ENCODE results near the gene VPS35. TPM values are rescaled to one million over a fixed set of nuclear protein-coding genes. Genes with fewer than 3 reads are reported as not detected.

The VPS35 gene
- total RNA-seq, 4 donors from 2014 or later = 30.0 to 60.1 (median 41.4) TPM

DNA sequence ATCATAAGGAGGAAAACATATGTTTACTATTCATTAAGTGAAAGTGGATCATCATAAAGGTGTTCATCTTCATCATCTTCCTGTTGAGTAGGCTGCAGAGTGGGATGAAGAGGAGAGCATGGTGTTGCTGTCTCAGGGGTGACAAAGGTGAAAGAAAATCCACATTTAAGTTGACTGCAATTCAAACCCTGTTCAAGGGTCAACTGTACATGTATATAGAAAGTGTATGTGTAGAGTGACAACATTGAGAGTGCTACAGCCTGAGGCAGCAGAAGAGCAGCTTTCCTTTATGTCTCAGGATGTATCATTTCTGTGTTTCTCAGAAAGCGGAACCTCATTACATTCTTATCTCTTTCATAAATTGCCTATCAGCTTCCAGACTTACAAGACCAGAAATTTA is 17.7 kb upstream of the VPS35 start:
- Histone ChIP-seq H3K4me1 (peaks cover 3 to 10% of the 10 kb centered on the region in 2 donors), H3K27ac (no peak overlapping the region), H3K36me3 (no peaks in the 10 kb centered on the region), H3K27me3 (no peaks in the 10 kb centered on the region), H3K9me3 (no peaks in the 10 kb centered on the region), H3K4me3 (no peak overlapping the region)
- in situ Hi-C loops (cut with MboI; ENCODE audit: low sequenced_read_pairs in 4 of 4) (no loop called here), intact Hi-C loops (cut with DNase I; ENCODE audit: low total_unique reads) (no loop called here)
- DNase-seq (no peak), ATAC-seq (no peak)
- TF ChIP-seq, protein P1, sequence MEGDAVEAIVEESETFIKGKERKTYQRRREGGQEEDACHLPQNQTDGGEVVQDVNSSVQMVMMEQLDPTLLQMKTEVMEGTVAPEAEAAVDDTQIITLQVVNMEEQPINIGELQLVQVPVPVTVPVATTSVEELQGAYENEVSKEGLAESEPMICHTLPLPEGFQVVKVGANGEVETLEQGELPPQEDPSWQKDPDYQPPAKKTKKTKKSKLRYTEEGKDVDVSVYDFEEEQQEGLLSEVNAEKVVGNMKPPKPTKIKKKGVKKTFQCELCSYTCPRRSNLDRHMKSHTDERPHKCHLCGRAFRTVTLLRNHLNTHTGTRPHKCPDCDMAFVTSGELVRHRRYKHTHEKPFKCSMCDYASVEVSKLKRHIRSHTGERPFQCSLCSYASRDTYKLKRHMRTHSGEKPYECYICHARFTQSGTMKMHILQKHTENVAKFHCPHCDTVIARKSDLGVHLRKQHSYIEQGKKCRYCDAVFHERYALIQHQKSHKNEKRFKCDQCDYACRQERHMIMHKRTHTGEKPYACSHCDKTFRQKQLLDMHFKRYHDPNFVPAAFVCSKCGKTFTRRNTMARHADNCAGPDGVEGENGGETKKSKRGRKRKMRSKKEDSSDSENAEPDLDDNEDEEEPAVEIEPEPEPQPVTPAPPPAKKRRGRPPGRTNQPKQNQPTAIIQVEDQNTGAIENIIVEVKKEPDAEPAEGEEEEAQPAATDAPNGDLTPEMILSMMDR (IDR thresholded peaks at IDR 0.05 in 4 of 5, conservative IDR thresholded peaks at IDR 0.05 in 1 of 5) = no peak
- TF ChIP-seq POLR2A (IDR thresholded peaks at IDR 0.05) = no peak

DNA sequence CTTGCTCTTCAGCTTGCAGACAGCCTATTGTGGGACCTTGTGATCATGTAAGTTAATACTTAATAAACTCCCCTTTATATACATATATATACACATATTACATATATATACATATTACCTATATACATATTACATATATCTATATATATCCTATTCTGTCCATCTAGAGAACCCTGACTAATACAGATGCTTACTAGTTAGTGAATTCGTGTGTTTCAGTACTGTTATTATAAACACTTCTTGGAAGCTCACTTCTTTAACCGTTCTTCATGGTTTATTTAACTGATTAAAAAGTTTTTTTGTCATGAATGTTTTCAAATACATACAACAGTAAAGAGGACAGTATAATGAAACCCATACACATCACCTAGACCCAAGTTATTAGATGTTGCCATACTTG is 13.1 kb upstream of the VPS35 start:
- ATAC-seq = no peak
- in situ Hi-C loops (cut with MboI; ENCODE audit: low sequenced_read_pairs in 4 of 4) = no loop called here
- Histone ChIP-seq H3K27ac (no peak overlapping the region), H3K36me3 (no peaks in the 10 kb centered on the region), H3K27me3 (no peaks in the 10 kb centered on the region), H3K4me1 (no peaks in the 10 kb centered on the region), H3K9me3 (no peaks in the 10 kb centered on the region), H3K4me3 (no peak overlapping the region)
- no peak for TF ChIP-seq POLR2A (IDR thresholded peaks at IDR 0.05)
- TF ChIP-seq, protein P1 (IDR thresholded peaks at IDR 0.05 in 4 of 5, conservative IDR thresholded peaks at IDR 0.05 in 1 of 5) = no peak
- no peak for DNase-seq
- intact Hi-C loops (cut with DNase I; ENCODE audit: low total_unique reads) = no loop called here

DNA sequence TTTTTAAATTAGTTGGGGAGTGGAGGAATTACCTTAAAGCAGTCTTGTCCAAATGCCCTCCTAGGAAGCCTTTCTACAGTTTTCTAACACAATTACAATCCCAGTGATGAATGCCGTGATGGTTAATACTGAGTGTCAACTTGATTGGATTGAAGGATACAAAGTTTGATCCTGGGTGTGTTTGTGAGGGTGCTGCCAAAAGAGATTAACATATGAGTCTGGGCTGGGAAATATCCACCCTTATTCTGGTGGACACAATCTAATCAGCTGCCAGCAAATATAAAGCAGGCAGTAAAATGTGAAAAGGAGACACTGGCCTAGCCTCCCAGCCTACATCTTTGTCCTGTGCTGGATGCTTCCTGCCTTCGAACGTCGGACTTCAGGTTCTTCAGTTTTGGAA is 12.6 kb upstream of the VPS35 start:
- DNase-seq = no peak
- TF ChIP-seq, protein P1 (IDR thresholded peaks at IDR 0.05 in 4 of 5, conservative IDR thresholded peaks at IDR 0.05 in 1 of 5) = no peak
- TF ChIP-seq POLR2A (IDR thresholded peaks at IDR 0.05) = no peak
- Histone ChIP-seq H3K36me3 (no peaks in the 10 kb centered on the region), H3K4me1 (no peaks in the 10 kb centered on the region), H3K4me3 (no peak overlapping the region), H3K9me3 (no peaks in the 10 kb centered on the region), H3K27ac (no peak overlapping the region), H3K27me3 (no peaks in the 10 kb centered on the region)
- in situ Hi-C loops (cut with MboI; ENCODE audit: low sequenced_read_pairs in 4 of 4) (no loop called here), intact Hi-C loops (cut with DNase I; ENCODE audit: low total_unique reads) (no loop called here)
- ATAC-seq = no peak

DNA sequence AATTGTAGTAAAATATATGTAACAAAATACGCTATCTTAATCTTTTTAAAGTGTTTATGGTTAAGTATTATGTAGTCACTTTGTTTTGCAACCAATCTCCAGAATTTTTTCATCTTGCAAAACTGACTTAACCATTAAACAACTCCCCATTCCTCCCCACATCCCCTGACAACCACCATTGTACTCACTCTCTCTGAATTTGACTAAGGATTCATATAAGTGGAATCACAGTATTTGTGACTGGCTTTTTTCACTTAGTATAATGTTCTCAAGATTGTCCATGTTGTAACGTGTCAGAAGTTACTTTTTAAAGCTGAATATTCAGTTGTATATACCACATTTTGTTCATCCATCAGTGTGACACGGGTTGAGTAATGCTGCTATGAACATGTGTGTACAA is 11.1 kb upstream of the VPS35 start:
- in situ Hi-C loops (cut with MboI; ENCODE audit: low sequenced_read_pairs in 4 of 4) (no loop called here), intact Hi-C loops (cut with DNase I; ENCODE audit: low total_unique reads) (no loop called here)
- Histone ChIP-seq H3K4me3 (no peak overlapping the region), H3K9me3 (no peaks in the 10 kb centered on the region), H3K36me3 (no peaks in the 10 kb centered on the region), H3K4me1 (no peaks in the 10 kb centered on the region), H3K27me3 (no peaks in the 10 kb centered on the region), H3K27ac (no peak overlapping the region)
- DNase-seq = no peak
- no peak for TF ChIP-seq POLR2A (IDR thresholded peaks at IDR 0.05)
- ATAC-seq = no peak

DNA sequence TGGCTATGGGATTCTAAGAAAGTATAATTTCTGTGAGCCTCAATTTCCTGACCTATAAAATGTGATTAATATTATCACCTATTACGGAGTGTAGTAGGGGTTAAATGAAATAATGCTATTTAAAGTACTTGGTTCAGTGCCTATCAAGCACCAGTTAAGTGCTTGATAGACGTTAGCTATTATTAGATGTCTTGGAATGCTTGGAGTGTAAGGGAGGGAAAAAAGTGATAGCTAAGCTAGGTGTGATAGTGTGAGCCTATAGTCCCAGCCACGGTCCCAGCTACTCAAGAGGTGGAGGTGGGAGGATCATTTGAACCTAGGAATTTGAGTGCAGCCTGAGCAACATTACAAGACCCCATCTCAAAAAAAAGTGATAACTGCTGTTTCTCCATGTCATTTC is 8.0 kb upstream of the VPS35 start:
- intact Hi-C loops (cut with DNase I; ENCODE audit: low total_unique reads) = no loop called here
- in situ Hi-C loops (cut with MboI; ENCODE audit: low sequenced_read_pairs in 4 of 4) = no loop called here
- Histone ChIP-seq H3K27ac (no peak overlapping the region), H3K9me3 (no peaks in the 10 kb centered on the region), H3K4me1 (no peaks in the 10 kb centered on the region), H3K36me3 (no peaks in the 10 kb centered on the region), H3K27me3 (no peaks in the 10 kb centered on the region), H3K4me3 (no peak overlapping the region)
- no peak for DNase-seq
- ATAC-seq = no peak
- TF ChIP-seq, protein P1 (IDR thresholded peaks at IDR 0.05 in 4 of 5, conservative IDR thresholded peaks at IDR 0.05 in 1 of 5) = no peak
- no peak for TF ChIP-seq POLR2A (IDR thresholded peaks at IDR 0.05)

All from gastrocnemius medialis (tissue), 4 donors.